Loucy (cell line): ENCODE data around the gene CIBAR2.

Experiments
- H2AFZ ChIP-seq: fragments of 200-600 bp; sonication (generic); 2 replicates; pipeline ENCODE4 v1.6.0; 2016; ENCODE audit warnings: antibody characterized with exemption, mild to moderate bottlenecking, low read length, moderate library complexity
- H3F3A ChIP-seq: fragments of 200-600 bp; 2 replicates; pipeline ENCODE4 v1.6.0; 2016; ENCODE audit warnings: antibody characterized with exemption, low read depth, mild to moderate bottlenecking
- H3K27me3 ChIP-seq: fragments of 200-600 bp; sonication (generic); 2 replicates; pipeline ENCODE4 v1.6.1; 2014; ENCODE audit warnings: low read length, mild to moderate bottlenecking; ENCODE audit not compliant: insufficient read depth, poor library complexity, severe bottlenecking
- H3K36me3 ChIP-seq: fragments of 200-600 bp; sonication (generic); 2 replicates; pipeline ENCODE4 v1.6.1; 2016; ENCODE audit warnings: low read length; ENCODE audit not compliant: insufficient read depth
- H3K4me1 ChIP-seq: fragments of 200-600 bp; sonication (generic); 2 replicates; pipeline ENCODE4 v1.5.1; 2014; ENCODE audit warnings: low read length, mild to moderate bottlenecking; ENCODE audit not compliant: insufficient read depth, poor library complexity, severe bottlenecking
- H3K4me2 ChIP-seq: fragments of 200-600 bp; sonication (generic); 2 replicates; pipeline ENCODE4 v1.6.0; 2014; ENCODE audit warnings: antibody characterized with exemption, low read length, low read depth, mild to moderate bottlenecking; ENCODE audit not compliant: poor library complexity, severe bottlenecking
- H3K4me3 ChIP-seq: fragments of 200-600 bp; sonication (generic); 2 replicates; pipeline ENCODE4 v1.5.1; 2014; ENCODE audit warnings: low read length, mild to moderate bottlenecking, mixed read lengths; ENCODE audit not compliant: poor library complexity, severe bottlenecking
- H3K79me2 ChIP-seq: fragments of 200-600 bp; sonication (generic); 2 replicates; pipeline ENCODE4 v1.6.1; 2014; ENCODE audit warnings: low read length; ENCODE audit not compliant: insufficient read depth
- H3K9ac ChIP-seq: fragments of 200-600 bp; sonication (generic); 2 replicates; pipeline ENCODE4 v1.6.0; 2014; ENCODE audit warnings: mild to moderate bottlenecking, low read depth, low read length, moderate library complexity; ENCODE audit not compliant: poor library complexity, severe bottlenecking
- H3K9me2 ChIP-seq: fragments of 200-600 bp; sonication (generic); replicated peaks from 2 replicates; pipeline ENCODE4 v1.6.1; 2016; ENCODE audit warnings: low read depth, low read length, mixed read lengths
- H3K9me3 ChIP-seq: fragments of 200-600 bp; sonication (generic); 2 replicates; pipeline ENCODE4 v1.6.1; 2014; ENCODE audit warnings: mild to moderate bottlenecking, antibody characterized with exemption, low read length, low read depth; ENCODE audit not compliant: insufficient read depth
- H4K20me1 ChIP-seq: fragments of 200-600 bp; sonication (generic); 2 replicates; pipeline ENCODE4 v1.6.0; 2014; ENCODE audit warnings: antibody characterized with exemption, low read length, mild to moderate bottlenecking; ENCODE audit not compliant: insufficient read depth, poor library complexity, severe bottlenecking
- CTCF ChIP-seq: fragments of 200-600 bp; sonication (generic); conservative IDR thresholded peaks from 2 replicates; pipeline ENCODE4 v1.5.1; 2014; ENCODE audit warnings: mild to moderate bottlenecking, antibody characterized with exemption, low read length
- EZH2phosphoT487 ChIP-seq: fragments of 200-600 bp; IDR thresholded peaks from 2 replicates; pipeline ENCODE4 v1.6.1; 2018; ENCODE audit warnings: antibody characterized with exemption, mild to moderate bottlenecking, moderate library complexity, borderline replicate concordance

CIBAR2 gene

GRCh38 chr16:85134789-85135142, 22.5 kb upstream of the CIBAR2 start:
- H3K9me3 ChIP-seq: no peaks in the 10 kb centered on the region
- no peak overlapping the region for H3K4me2 ChIP-seq
- no peaks in the 10 kb centered on the region for H3K36me3 ChIP-seq
- no peaks in the 10 kb centered on the region for H3K4me1 ChIP-seq
- H3K9ac ChIP-seq: no peak overlapping the region
- no peaks in the 10 kb centered on the region for H3K27me3 ChIP-seq
- TF ChIP-seq CTCF (no peak), EZH2phosphoT487 (no peak)
- no peaks in the 10 kb centered on the region for H4K20me1 ChIP-seq
- H3K4me3 ChIP-seq: no peak overlapping the region
- no peaks in the 10 kb centered on the region for H3K9me2 ChIP-seq
- H3F3A ChIP-seq: no peaks in the 10 kb centered on the region
- no peak overlapping the region for H2AFZ ChIP-seq
- H3K79me2 ChIP-seq: no peaks in the 10 kb centered on the region

GRCh38 chr16:85134076-85134788, 22.0 kb upstream of the CIBAR2 start:
- no peak overlapping the region for H3K4me2 ChIP-seq

GRCh38 chr16:85133290-85133599, 21.0 kb upstream of the CIBAR2 start:
- Histone ChIP-seq H3K4me3 (no peak overlapping the region), H3K36me3 (no peaks in the 10 kb centered on the region), H2AFZ (no peak overlapping the region), H3K27me3 (no peaks in the 10 kb centered on the region), H3K9ac (no peak overlapping the region), H3K9me3 (no peaks in the 10 kb centered on the region), H3F3A (no peaks in the 10 kb centered on the region), H3K9me2 (no peaks in the 10 kb centered on the region), H4K20me1 (no peaks in the 10 kb centered on the region), H3K79me2 (no peaks in the 10 kb centered on the region), H3K4me1 (no peaks in the 10 kb centered on the region), H3K4me2 (no peak overlapping the region)
- TF ChIP-seq CTCF (no peak), EZH2phosphoT487 (no peak)

More at GRCh38 chr16:85134076-85134788, 22.0 kb upstream of the CIBAR2 start:
- Histone ChIP-seq H2AFZ (no peak overlapping the region), H4K20me1 (no peaks in the 10 kb centered on the region), H3K4me3 (no peak overlapping the region), H3K9ac (no peak overlapping the region), H3K4me1 (no peaks in the 10 kb centered on the region), H3K36me3 (no peaks in the 10 kb centered on the region), H3F3A (no peaks in the 10 kb centered on the region), H3K79me2 (no peaks in the 10 kb centered on the region), H3K27me3 (no peaks in the 10 kb centered on the region), H3K9me2 (no peaks in the 10 kb centered on the region), H3K9me3 (no peaks in the 10 kb centered on the region)
- no peak for TF ChIP-seq EZH2phosphoT487
- no peak for TF ChIP-seq CTCF
